Measurements from ENCODE around the gene PCDH9. TPM values are rescaled to one million over a fixed set of nuclear protein-coding genes. Genes with fewer than 3 reads are reported as not detected.

Gene PCDH9
- total RNA-seq, 1 experiment from 2014 or later, result 4.2 TPM

- no peak overlapping the region for H3K27ac ChIP-seq (ENCODE audit: low read length)
- in situ Hi-C loops (cut with HindIII; ENCODE audit: low pct_unique_long_range_greater_than_20kb, low sequenced_read_pairs), result no loop called here
- ChIA-PET CTCF (no interaction called here), POLR2A (no interaction called here)
- no peak overlapping the region for H3K4me3 ChIP-seq (ENCODE audit: low read depth in 2 of 2, low read length in 2 of 2)
- intact Hi-C loops (cut with micrococcal nuclease; ENCODE audit: unreplicated experiment), result loop anchor here (10.0 kb wide), 2 partner anchors 232 to 542 kb away; no protein-coding TSS in a partner anchor
- ATAC-seq (no peak), DNase-seq (ENCODE audit: low read depth, low spot score) (no peak)
- H3K27me3 ChIP-seq (ENCODE audit: control insufficient read depth, insufficient read depth, low read length), result no peaks in the 10 kb centered on the region
- H3K4me1 ChIP-seq (ENCODE audit: control insufficient read depth, insufficient read depth, low read length), result peaks cover 4% of the 10 kb centered on the region; the same call in 1 of the 2 replicates
- H3K9me3 ChIP-seq (ENCODE audit: control insufficient read depth, insufficient read depth, low read depth, low read length), result no peaks in the 10 kb centered on the region
- TF ChIP-seq REST (IDR thresholded peaks at IDR 0.05; ENCODE audit: insufficient read depth in 1 of 2, low read depth in 2 of 2, low read length in 1 of 2) (no peak), CTCF (IDR thresholded peaks at IDR 0.05) (no peak), POLR2AphosphoS5 (IDR thresholded peaks at IDR 0.05; ENCODE audit: low read depth, low read length) (no peak), SIN3A (IDR thresholded peaks at IDR 0.05; ENCODE audit: borderline replicate concordance, insufficient read depth, low read depth, low read length) (no peak), TCF7L2 (IDR thresholded peaks at IDR 0.05; ENCODE audit: low read depth, low read length) (no peak)
- BruUV-seq (replicated peaks), result no TSS peak
- no peaks in the 10 kb centered on the region for H3K36me3 ChIP-seq (ENCODE audit: control insufficient read depth, insufficient read depth, low read length)
These were observed 3.4 kb downstream of the PCDH9 start for GRCh38 chr13:67226696-67227095.

- TF ChIP-seq SIN3A (IDR thresholded peaks at IDR 0.05; ENCODE audit: borderline replicate concordance, insufficient read depth, low read depth, low read length) (no peak), REST (IDR thresholded peaks at IDR 0.05; ENCODE audit: insufficient read depth in 1 of 2, low read depth in 2 of 2, low read length in 1 of 2) (no peak), TCF7L2 (IDR thresholded peaks at IDR 0.05; ENCODE audit: low read depth, low read length) (no peak), POLR2AphosphoS5 (IDR thresholded peaks at IDR 0.05; ENCODE audit: low read depth, low read length) (no peak), CTCF (IDR thresholded peaks at IDR 0.05) (no peak)
These were observed 4.6 kb downstream of the PCDH9 start for GRCh38 chr13:67225252-67226159.

More at GRCh38 chr13:67225252-67226159, 4.6 kb downstream of the PCDH9 start:
- H3K9me3 ChIP-seq (ENCODE audit: control insufficient read depth, insufficient read depth, low read depth, low read length), result no peaks in the 10 kb centered on the region
- H3K36me3 ChIP-seq (ENCODE audit: control insufficient read depth, insufficient read depth, low read length), result no peaks in the 10 kb centered on the region
- peaks cover 4% of the 10 kb centered on the region; the same call in 1 of the 2 replicates for H3K4me1 ChIP-seq (ENCODE audit: control insufficient read depth, insufficient read depth, low read length)
- no peak for DNase-seq (ENCODE audit: low read depth, low spot score)
- H3K4me3 ChIP-seq (ENCODE audit: low read depth in 2 of 2, low read length in 2 of 2), result no peak overlapping the region
- ChIA-PET CTCF (no interaction called here), POLR2A (no interaction called here)
- no peaks in the 10 kb centered on the region for H3K27me3 ChIP-seq (ENCODE audit: control insufficient read depth, insufficient read depth, low read length)
- in situ Hi-C loops (cut with HindIII; ENCODE audit: low pct_unique_long_range_greater_than_20kb, low sequenced_read_pairs), result no loop called here
- no peak overlapping the region for H3K27ac ChIP-seq (ENCODE audit: low read length)
- intact Hi-C loops (cut with micrococcal nuclease; ENCODE audit: unreplicated experiment), result loop anchor here (10.0 kb wide), 2 partner anchors 231 to 541 kb away; no protein-coding TSS in a partner anchor
- BruUV-seq (replicated peaks), result no TSS peak
- ATAC-seq, result no peak
